Urinary bladder (tissue), 4 donors: ENCODE data around the gene TRMT13. TPM values are rescaled to one million over a fixed set of nuclear protein-coding genes. Genes with fewer than 3 reads are reported as not detected.
"Not testable (repeated sequence)": the region's sequence is repeated elsewhere in the genome, so short reads cannot be mapped to it uniquely, and the experiment has no call there.

Experiments
- DNase-seq: peaks from one replicate; pipeline ENCODE4 v3.0.0-alpha.2; 2015; ENCODE audit errors: extremely low spot score
- H3K27ac ChIP-seq: one replicate; pipeline ENCODE4 v1.5.1; 2013; ENCODE audit warnings: low read depth, mild to moderate bottlenecking, moderate library complexity
- H3K36me3 ChIP-seq: one replicate; pipeline ENCODE4 v1.6.1; 2013; ENCODE audit warnings: mild to moderate bottlenecking, moderate library complexity; ENCODE audit not compliant: insufficient read depth
- H3K4me1 ChIP-seq: one replicate; pipeline ENCODE4 v1.6.1; 2013; ENCODE audit warnings: mild to moderate bottlenecking, moderate library complexity; ENCODE audit not compliant: insufficient read depth
- H3K4me3 ChIP-seq: one replicate; pipeline ENCODE4 v1.5.1; 2013; ENCODE audit warnings: low read depth, low read length
- WGBS: extraction: QIAGEN DNeasy Blood & Tissue Kit; methylation state at CpG from one replicate; pipeline ENCODE4 v1.1.7; 2013; 5-methylcytosine and 5-hydroxymethylcytosine counted together
- polyA plus RNA-seq: library from polyadenylated mRNA; stranded (reverse); fragments of 200-250 nt; gene quantifications from one replicate; pipeline ENCODE4 v1.2.3, GENCODE V29; 2013
- small RNA-seq: library from RNA; depleted of rRNA; stranded (forward); fragments of <200 nt; gene quantifications from one replicate; pipeline ENCODE3, GENCODE V24; 2014
- total RNA-seq: library from RNA; depleted of rRNA; stranded (reverse); fragments of >200 nt; gene quantifications from one replicate; pipeline ENCODE4 v1.2.3, GENCODE V29; 2014
- donor health status: healthy with polysubstance abuse.
- donor health status: healthy.

The TRMT13 gene
- total and polyA plus RNA-seq, 2 donors = 9.8 to 59.4 TPM

DNA sequence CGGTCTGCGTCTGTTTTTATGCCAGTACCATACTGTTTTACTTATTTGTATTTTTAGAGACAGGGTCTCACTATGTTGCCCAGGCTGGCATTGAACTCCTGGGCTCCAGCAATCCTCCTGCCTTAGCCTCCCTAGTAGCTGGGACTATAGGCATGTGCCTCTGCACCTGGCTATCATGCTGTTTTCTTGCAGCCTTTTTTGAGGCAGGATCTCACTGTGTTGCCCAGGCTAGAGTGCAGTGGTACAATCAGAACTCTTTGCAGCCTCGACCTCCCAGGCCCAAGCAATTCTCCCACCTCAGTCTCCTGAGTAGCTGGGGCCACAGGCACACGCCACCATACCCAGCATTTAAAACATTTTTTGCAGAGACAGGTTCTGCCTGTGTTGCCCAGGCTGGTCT, 50.4 kb downstream of the TRMT13 start:
- Histone ChIP-seq H3K27ac (no peak overlapping the region), H3K4me3 (no peak overlapping the region), H3K36me3 (no peaks in the 10 kb centered on the region), H3K4me1 (no peaks in the 10 kb centered on the region)
- 94% methylated on average over 4 of the region's 4 CpGs for WGBS
- DNase-seq = no peak

DNA sequence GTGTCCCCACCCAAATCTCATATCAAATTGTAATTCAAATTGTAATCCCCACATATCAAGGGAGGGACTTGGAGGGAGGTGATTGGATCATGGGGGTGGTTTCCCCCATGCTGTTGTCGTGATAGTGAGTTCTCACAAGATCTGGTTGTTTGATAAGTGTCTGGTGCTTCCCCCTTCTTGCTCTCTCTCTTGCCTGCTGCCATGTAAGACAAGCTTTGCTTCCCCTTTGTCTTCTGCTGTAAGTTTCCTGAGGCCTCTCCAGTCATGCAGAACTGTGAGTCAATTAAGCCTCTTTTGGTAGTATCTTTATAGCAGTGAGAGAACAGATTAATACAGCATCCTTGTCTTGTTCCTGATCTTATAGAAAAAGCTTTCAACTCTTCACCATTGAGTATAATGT, 51.6 kb downstream of the TRMT13 start:
- Histone ChIP-seq H3K36me3 (no peaks in the 10 kb centered on the region), H3K4me3 (no peak overlapping the region), H3K27ac (no peak overlapping the region), H3K4me1 (no peaks in the 10 kb centered on the region)
- DNase-seq = no peak
- 54% methylated on average over 1 of the region's 1 CpG for WGBS

DNA sequence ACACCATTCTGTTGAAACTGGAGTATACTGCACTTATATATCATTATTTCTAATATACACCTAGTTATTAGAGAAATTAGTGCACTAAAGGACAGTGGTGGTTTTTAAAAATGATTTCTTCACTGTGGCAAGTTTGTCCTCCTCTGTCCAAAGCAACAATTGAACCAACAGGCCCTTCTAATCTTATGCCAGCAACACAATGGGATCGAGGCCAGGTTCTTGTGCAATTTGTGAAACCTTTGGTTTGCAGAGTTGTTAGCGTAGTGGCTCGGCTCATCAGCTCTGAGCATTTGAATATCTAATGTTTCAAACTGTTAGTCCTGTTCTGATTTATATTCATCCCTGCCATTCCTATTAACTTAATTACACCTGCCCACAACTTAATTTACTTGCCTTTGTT, 54.9 kb downstream of the TRMT13 start:
- no peak overlapping the region for H3K4me3 ChIP-seq
- H3K27ac ChIP-seq = no peak overlapping the region
- 80% methylated on average over 3 of the region's 3 CpGs for WGBS

DNA sequence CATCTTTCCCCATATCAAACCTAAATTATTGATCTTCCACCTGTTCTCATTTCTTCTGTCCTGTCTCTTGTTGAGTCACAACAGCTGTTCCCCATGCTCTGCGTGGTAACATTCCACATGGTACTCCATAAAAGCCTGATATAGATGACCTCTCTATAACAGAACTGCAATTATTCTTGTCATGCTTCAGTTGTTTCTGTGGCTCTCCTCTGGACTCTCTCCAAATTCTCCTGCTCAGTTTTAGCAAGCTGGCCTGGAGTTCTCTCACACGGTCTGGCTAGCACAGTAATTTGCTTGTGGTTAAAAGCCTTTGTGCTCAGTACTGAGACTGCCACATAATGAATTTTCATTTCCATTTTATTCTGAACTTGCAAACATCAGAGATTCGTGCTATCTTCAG, 55.7 kb downstream of the TRMT13 start:
- no peak overlapping the region for H3K27ac ChIP-seq
- no peaks in the 10 kb centered on the region for H3K4me1 ChIP-seq
- DNase-seq = no peak
- WGBS = 37% methylated on average over 3 of the region's 3 CpGs
- no peak overlapping the region for H3K4me3 ChIP-seq
- no peaks in the 10 kb centered on the region for H3K36me3 ChIP-seq

More for the DNA sequence above, 54.9 kb downstream of the TRMT13 start:
- Histone ChIP-seq H3K36me3 (no peaks in the 10 kb centered on the region), H3K4me1 (no peaks in the 10 kb centered on the region)
- DNase-seq = no peak

DNA sequence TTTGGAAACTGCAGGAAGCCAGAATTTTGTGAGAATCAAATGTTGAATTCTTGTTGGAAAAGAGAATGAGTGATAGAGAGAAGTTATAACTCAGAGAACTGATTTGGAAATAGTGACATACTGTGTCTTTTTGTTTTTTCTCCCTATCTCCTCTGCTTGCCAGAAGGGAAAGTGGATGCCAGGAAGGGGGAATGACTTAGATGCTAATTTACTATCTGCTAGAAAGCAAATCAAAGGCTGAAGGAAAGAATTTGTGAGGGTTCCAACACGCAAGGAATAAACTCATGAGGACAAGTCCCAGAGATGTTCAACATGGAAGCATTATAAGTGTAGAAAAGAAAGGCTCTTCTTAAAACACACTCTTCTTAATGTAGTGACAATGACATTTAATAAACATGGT, 65.6 kb downstream of the TRMT13 start:
- peaks cover 11% of the 10 kb centered on the region for H3K36me3 ChIP-seq
- DNase-seq = no peak
- no peak overlapping the region for H3K27ac ChIP-seq
- H3K4me1 ChIP-seq = no peaks in the 10 kb centered on the region
- H3K4me3 ChIP-seq = no peak overlapping the region
- 95% methylated on average over 1 of the region's 1 CpG for WGBS

DNA sequence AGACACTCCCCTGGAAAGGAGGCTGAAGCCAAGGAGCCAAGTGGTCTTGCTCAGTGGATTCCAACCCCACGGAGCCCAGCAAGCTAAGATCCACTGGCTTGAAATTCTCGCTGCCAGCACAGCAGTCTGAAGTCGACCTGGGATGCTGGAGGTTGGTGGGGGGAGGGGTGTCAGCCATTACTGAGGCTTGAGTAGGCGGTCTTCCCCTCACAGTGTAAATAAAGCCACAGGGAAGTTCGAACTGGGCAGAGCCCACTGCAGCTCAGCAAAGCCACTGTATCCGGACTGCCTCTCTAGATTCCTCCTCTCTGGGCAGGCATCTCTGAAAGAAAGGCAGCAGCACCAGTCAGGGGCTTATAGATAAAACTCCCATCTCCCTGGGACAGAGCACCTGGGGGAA, 67.1 kb downstream of the TRMT13 start:
- not testable (repeated sequence) for H3K4me3 ChIP-seq, DNase-seq, H3K27ac ChIP-seq, H3K4me1 ChIP-seq
- WGBS = 56% methylated on average over 6 of the region's 6 CpGs
- H3K36me3 ChIP-seq = peaks cover 11% of the 10 kb centered on the region

Small RNAs within 50 kb of the gene (small RNA-seq; reads per million reads assigned to genes)
- gene AC093019.1 = not detected
- gene RPL23AP90 = not detected

Other genes with a start within 250 kb of the TRMT13 start
- gene SLC35A3, start 163.2 kb upstream of the TRMT13 start, total RNA-seq = 68.7 TPM
- 13.7 TPM for gene SLC35A3, start 163.2 kb upstream of the TRMT13 start, polyA plus RNA-seq
- 8.6 TPM for gene SASS6, start 233 bp upstream of the TRMT13 start, total RNA-seq
- 2.4 TPM for gene SASS6, start 233 bp upstream of the TRMT13 start, polyA plus RNA-seq
- gene LRRC39, start 45.1 kb downstream of the TRMT13 start, total RNA-seq = 13.8 TPM
- gene LRRC39, start 45.1 kb downstream of the TRMT13 start, polyA plus RNA-seq = 0.51 TPM
- gene DBT, start 116.7 kb downstream of the TRMT13 start, total RNA-seq = 16.9 TPM
- gene DBT, start 116.7 kb downstream of the TRMT13 start, polyA plus RNA-seq = 9.0 TPM
- 28.8 TPM for gene RTCA, start 133.1 kb downstream of the TRMT13 start, total RNA-seq
- 17.1 TPM for gene RTCA, start 133.1 kb downstream of the TRMT13 start, polyA plus RNA-seq
- 29.1 TPM for gene CDC14A, start 219.3 kb downstream of the TRMT13 start, total RNA-seq
- gene CDC14A, start 219.3 kb downstream of the TRMT13 start, polyA plus RNA-seq = 3.9 TPM